ENCODE data around the gene PPP2R2D. TPM values are rescaled to one million over a fixed set of nuclear protein-coding genes. Genes with fewer than 3 reads are reported as not detected.

The PPP2R2D gene
- total and polyA plus RNA-seq, 2 experiments from 2014 or later = 43.5 to 45.0 TPM

GRCh38 chr10:131891929-131892805 lies 8.6 kb upstream of the PPP2R2D start:
- TF ChIP-seq, protein P1, sequence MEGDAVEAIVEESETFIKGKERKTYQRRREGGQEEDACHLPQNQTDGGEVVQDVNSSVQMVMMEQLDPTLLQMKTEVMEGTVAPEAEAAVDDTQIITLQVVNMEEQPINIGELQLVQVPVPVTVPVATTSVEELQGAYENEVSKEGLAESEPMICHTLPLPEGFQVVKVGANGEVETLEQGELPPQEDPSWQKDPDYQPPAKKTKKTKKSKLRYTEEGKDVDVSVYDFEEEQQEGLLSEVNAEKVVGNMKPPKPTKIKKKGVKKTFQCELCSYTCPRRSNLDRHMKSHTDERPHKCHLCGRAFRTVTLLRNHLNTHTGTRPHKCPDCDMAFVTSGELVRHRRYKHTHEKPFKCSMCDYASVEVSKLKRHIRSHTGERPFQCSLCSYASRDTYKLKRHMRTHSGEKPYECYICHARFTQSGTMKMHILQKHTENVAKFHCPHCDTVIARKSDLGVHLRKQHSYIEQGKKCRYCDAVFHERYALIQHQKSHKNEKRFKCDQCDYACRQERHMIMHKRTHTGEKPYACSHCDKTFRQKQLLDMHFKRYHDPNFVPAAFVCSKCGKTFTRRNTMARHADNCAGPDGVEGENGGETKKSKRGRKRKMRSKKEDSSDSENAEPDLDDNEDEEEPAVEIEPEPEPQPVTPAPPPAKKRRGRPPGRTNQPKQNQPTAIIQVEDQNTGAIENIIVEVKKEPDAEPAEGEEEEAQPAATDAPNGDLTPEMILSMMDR (IDR thresholded peaks at IDR 0.05; ENCODE audit: low read depth, low read length) = no peak
- H3K27ac ChIP-seq = no peak overlapping the region
- DNase-seq (ENCODE audit: low read depth in 1 of 2, low spot score in 1 of 2) = no peak
- no peaks in the 10 kb centered on the region for H3K4me1 ChIP-seq (ENCODE audit: low read depth)
- no peaks in the 10 kb centered on the region for H3K36me3 ChIP-seq
- H3K9me3 ChIP-seq (ENCODE audit: low read depth) = no peaks in the 10 kb centered on the region
- no peak overlapping the region for H3K4me3 ChIP-seq
- no peaks in the 10 kb centered on the region for H3K27me3 ChIP-seq

DNA sequence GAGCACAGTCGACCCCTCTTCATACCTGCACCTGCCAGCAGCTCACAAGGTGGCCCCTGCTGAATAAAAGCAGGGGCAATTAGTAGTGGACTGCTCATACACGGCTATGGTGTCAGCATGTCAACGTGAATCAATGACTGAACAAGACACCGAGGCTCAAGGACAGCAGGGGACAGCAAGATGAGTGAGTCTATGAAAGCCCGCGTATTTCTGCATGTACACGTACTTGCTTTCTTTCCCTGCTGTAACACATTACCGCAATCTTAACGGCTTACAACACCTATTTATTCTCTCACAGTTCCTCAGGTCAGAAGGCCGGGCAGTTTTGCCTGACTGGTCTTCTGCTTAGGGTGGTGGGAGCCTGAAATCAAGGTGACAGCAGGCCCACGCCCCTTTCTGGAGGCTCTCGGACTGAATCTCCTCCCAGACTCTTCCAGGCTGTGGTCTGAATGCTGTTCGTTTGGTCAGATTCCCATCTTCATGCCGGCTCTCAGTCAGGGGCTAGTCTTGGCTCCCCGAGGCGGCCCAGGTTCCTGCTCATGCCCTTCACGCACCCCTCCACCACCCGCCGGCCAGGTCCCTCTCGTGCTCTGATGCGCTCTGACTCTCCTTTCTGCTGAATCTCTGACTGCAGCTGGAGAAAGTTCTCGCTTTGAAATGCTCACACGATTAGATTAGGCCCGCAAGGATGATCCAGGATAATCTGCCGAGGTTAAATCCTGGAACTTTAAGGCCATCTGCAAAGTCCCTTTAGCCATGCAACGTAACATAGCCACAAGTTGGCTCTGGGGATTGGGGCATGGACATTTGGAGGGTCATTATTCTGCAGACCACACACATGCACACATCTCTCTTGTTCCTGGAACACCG lies 7.8 kb upstream of the PPP2R2D start:
- H3K4me1 ChIP-seq (ENCODE audit: low read depth) = no peaks in the 10 kb centered on the region
- no peaks in the 10 kb centered on the region for H3K36me3 ChIP-seq
- H3K9me3 ChIP-seq (ENCODE audit: low read depth) = no peaks in the 10 kb centered on the region
- H3K4me3 ChIP-seq = no peak overlapping the region
- no peak overlapping the region for H3K27ac ChIP-seq
- DNase-seq (ENCODE audit: low read depth in 1 of 2, low spot score in 1 of 2) = no peak
- TF ChIP-seq, protein P1 (IDR thresholded peaks at IDR 0.05; ENCODE audit: low read depth, low read length) = no peak
- no peaks in the 10 kb centered on the region for H3K27me3 ChIP-seq

GRCh38 chr10:131895116-131895515 lies 5.7 kb upstream of the PPP2R2D start:
- Histone ChIP-seq H3K27ac (no peak overlapping the region), H3K27me3 (peaks cover 10% of the 10 kb centered on the region), H3K36me3 (no peaks in the 10 kb centered on the region), H3K4me1 (ENCODE audit: low read depth) (no peaks in the 10 kb centered on the region), H3K4me3 (no peak overlapping the region), H3K9me3 (ENCODE audit: low read depth) (no peaks in the 10 kb centered on the region)
- TF ChIP-seq, protein P1 (IDR thresholded peaks at IDR 0.05; ENCODE audit: low read depth, low read length) = no peak
- no peak for DNase-seq (ENCODE audit: low read depth in 1 of 2, low spot score in 1 of 2)

- H3K27me3 ChIP-seq = peaks cover 10% of the 10 kb centered on the region
- no peak for DNase-seq (ENCODE audit: low read depth in 1 of 2, low spot score in 1 of 2)
Observed at GRCh38 chr10:131896403-131896802, 4.4 kb upstream of the PPP2R2D start.

DNA sequence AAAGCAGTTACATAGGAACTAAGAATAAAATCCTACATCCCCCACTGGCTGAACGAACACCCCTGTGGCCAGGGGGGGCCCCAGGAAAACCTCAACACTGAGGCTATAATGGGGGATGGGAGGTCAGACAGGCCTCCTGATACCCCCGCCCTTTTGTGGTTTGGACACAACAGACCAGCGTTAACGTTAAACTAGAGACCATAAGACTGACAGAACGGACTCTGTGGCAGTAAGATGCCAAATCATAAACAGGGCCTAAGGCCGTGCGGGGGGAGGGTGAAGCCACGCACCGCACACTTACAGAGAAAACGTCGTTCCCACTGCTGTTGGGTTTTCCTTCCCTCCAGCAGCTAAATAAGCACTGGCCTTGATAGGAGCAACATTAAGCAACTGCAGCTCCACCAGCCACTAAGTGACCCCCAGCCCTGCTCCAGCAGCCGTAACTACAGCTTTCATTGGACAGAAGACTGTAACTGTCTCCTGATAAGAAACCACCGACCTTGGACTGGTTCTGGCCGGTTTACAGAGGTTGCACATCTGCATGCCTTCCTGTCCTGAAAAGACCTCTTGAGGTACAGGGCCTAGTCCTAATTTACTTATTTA lies 3.4 kb upstream of the PPP2R2D start:
- peak in 1 of 2 donors; percentile 21 for DNase-seq (ENCODE audit: low read depth in 1 of 2, low spot score in 1 of 2)
- no peaks in the 10 kb centered on the region for H3K9me3 ChIP-seq (ENCODE audit: low read depth)
- no peaks in the 10 kb centered on the region for H3K36me3 ChIP-seq
- no peak overlapping the region for H3K4me3 ChIP-seq
- peaks cover 6% of the 10 kb centered on the region for H3K4me1 ChIP-seq (ENCODE audit: low read depth)
- H3K27ac ChIP-seq = no peak overlapping the region
- TF ChIP-seq, protein P1 (IDR thresholded peaks at IDR 0.05; ENCODE audit: low read depth, low read length) = no peak
- H3K27me3 ChIP-seq = peaks cover 10% of the 10 kb centered on the region

More at GRCh38 chr10:131896403-131896802, 4.4 kb upstream of the PPP2R2D start:
- Histone ChIP-seq H3K36me3 (no peaks in the 10 kb centered on the region), H3K27ac (no peak overlapping the region), H3K4me1 (ENCODE audit: low read depth) (no peaks in the 10 kb centered on the region), H3K9me3 (ENCODE audit: low read depth) (no peaks in the 10 kb centered on the region), H3K4me3 (no peak overlapping the region)
- TF ChIP-seq, protein P1 (IDR thresholded peaks at IDR 0.05; ENCODE audit: low read depth, low read length) = no peak

All from cardiac muscle cell (in vitro differentiated cells and primary cell).